SU-DHL-6 (cell line): ENCODE data around the gene SGIP1.

ENCODE experiments used
- H2AFZ ChIP-seq: fragments of 200-600 bp; sonication (generic); 2 replicates; pipeline ENCODE4 v1.6.1; 2014; ENCODE audit warnings: low read depth, mild to moderate bottlenecking, moderate library complexity, mixed read lengths, antibody characterized with exemption, low read length; ENCODE audit not compliant: severe bottlenecking
- H3F3A ChIP-seq: fragments of 200-600 bp; shearing (Covaris generic); 2 replicates; pipeline ENCODE4 v1.6.0; 2016; ENCODE audit warnings: antibody characterized with exemption, mild to moderate bottlenecking; ENCODE audit not compliant: insufficient read depth
- H3K27ac ChIP-seq: fragments of 200-600 bp; sonication (generic); 2 replicates; pipeline ENCODE4 v1.5.1; 2016; ENCODE audit warnings: low read depth, mild to moderate bottlenecking, low read length, moderate library complexity, mixed read lengths
- H3K27me3 ChIP-seq: fragments of 200-600 bp; sonication (generic), shearing (Covaris generic); 2 replicates; pipeline ENCODE4 v1.6.0; 2014; ENCODE audit warnings: mild to moderate bottlenecking, low read length
- H3K36me3 ChIP-seq: fragments of 200-600 bp; sonication (generic); 2 replicates; pipeline ENCODE4 v1.6.1; 2014; ENCODE audit warnings: mild to moderate bottlenecking, low read length, mixed read lengths
- H3K4me2 ChIP-seq: fragments of 300-600, 200-600 bp; shearing (Covaris generic), sonication (generic); 2 replicates; pipeline ENCODE4 v1.6.0; 2014; ENCODE audit warnings: low read length, low read depth, mild to moderate bottlenecking; ENCODE audit not compliant: poor library complexity, severe bottlenecking
- H3K4me3 ChIP-seq: fragments of 200-600 bp; sonication (generic); 2 replicates; pipeline ENCODE4 v1.5.1; 2014; ENCODE audit warnings: antibody characterized with exemption, low read length, mild to moderate bottlenecking, mixed read lengths; ENCODE audit not compliant: insufficient read depth, poor library complexity, severe bottlenecking
- H3K79me2 ChIP-seq: fragments of 200-600 bp; sonication (generic); 2 replicates; pipeline ENCODE4 v1.6.1; 2014; ENCODE audit warnings: mild to moderate bottlenecking, low read length, moderate library complexity; ENCODE audit not compliant: insufficient read depth
- H3K9ac ChIP-seq: fragments of 200-600 bp; sonication (generic); 2 replicates; pipeline ENCODE4 v1.7.0; 2014; ENCODE audit warnings: mild to moderate bottlenecking, low read length
- H3K9me2 ChIP-seq: fragments of 200-600 bp; sonication (generic); replicated peaks from 2 replicates; pipeline ENCODE4 v1.6.1; 2014; ENCODE audit warnings: low read length; ENCODE audit not compliant: insufficient read depth
- H3K9me3 ChIP-seq: fragments of 200-600 bp; sonication (generic); 2 replicates; pipeline ENCODE4 v1.6.1; 2014; ENCODE audit warnings: low read length, mixed read lengths; ENCODE audit not compliant: insufficient read depth
- H4K20me1 ChIP-seq: fragments of 200-600 bp; sonication (generic); 2 replicates; pipeline ENCODE4 v1.6.1; 2014; ENCODE audit warnings: low read depth, mild to moderate bottlenecking, antibody characterized with exemption, low read length, moderate library complexity, mixed read lengths
- CTCF ChIP-seq: fragments of 200-600 bp; sonication (generic); IDR thresholded peaks from one replicate; pipeline ENCODE4 v1.5.1; 2017; ENCODE audit warnings: antibody characterized with exemption, mild to moderate bottlenecking, low read length, moderate library complexity; ENCODE audit not compliant: insufficient read depth, poor library complexity, severe bottlenecking
- EZH2phosphoT487 ChIP-seq: fragments of 200-600 bp; sonication (generic), shearing (Covaris generic); conservative IDR thresholded peaks from 2 replicates; pipeline ENCODE4 v1.6.1; 2018; ENCODE audit warnings: mild to moderate bottlenecking, antibody characterized with exemption, low read length, moderate library complexity, mixed read lengths

Gene SGIP1

GRCh38 chr1:66751160-66751559 is 217.2 kb downstream of the SGIP1 start:
- TF ChIP-seq EZH2phosphoT487 (no peak), CTCF (no peak)
- Histone ChIP-seq H3K4me3 (no peak overlapping the region), H3K9me2 (no peaks in the 10 kb centered on the region), H3K9me3 (no peaks in the 10 kb centered on the region), H3F3A (no peaks in the 10 kb centered on the region), H3K79me2 (no peaks in the 10 kb centered on the region), H3K9ac (no peak overlapping the region), H2AFZ (no peak overlapping the region), H3K27ac (no peak overlapping the region), H3K4me2 (no peak overlapping the region), H4K20me1 (no peaks in the 10 kb centered on the region), H3K27me3 (no peaks in the 10 kb centered on the region), H3K36me3 (no peaks in the 10 kb centered on the region)

- Histone ChIP-seq H3K9ac (no peak within 1 kb of the TSS), H3K36me3 (no peaks in the 10 kb centered on the region), H2AFZ (no peak within 1 kb of the TSS), H3K4me3 (no peak within 1 kb of the TSS), H3K9me2 (no peaks in the 10 kb centered on the region), H3K79me2 (no peaks in the 10 kb centered on the region), H3K27me3 (no peaks in the 10 kb centered on the region), H3K27ac (no peak within 1 kb of the TSS), H3K9me3 (no peaks in the 10 kb centered on the region), H4K20me1 (no peaks in the 10 kb centered on the region), H3F3A (no peaks in the 10 kb centered on the region), H3K4me2 (no peak within 1 kb of the TSS)
- TF ChIP-seq EZH2phosphoT487 (no peak), CTCF (no peak)
Measured at GRCh38 chr1:66752000-66752592, 218.1 kb downstream of the SGIP1 start, which contains the start of gene DYNLT5. Gene DYNLT5 (plus strand): TSS chr1:66752459. CDS start chr1:66754659, 2,200 bp downstream.

GRCh38 chr1:66752671-66753371 is 218.9 kb downstream of the SGIP1 start:
- H3K36me3 ChIP-seq = no peaks in the 10 kb centered on the region
- H3K9ac ChIP-seq = no peak overlapping the region

More at GRCh38 chr1:66752671-66753371, 218.9 kb downstream of the SGIP1 start:
- Histone ChIP-seq H3K4me3 (no peak overlapping the region), H3K27ac (no peak overlapping the region), H3K27me3 (no peaks in the 10 kb centered on the region), H3K79me2 (no peaks in the 10 kb centered on the region), H2AFZ (no peak overlapping the region), H3K4me2 (no peak overlapping the region), H3K9me2 (no peaks in the 10 kb centered on the region), H3K9me3 (no peaks in the 10 kb centered on the region), H3F3A (no peaks in the 10 kb centered on the region), H4K20me1 (no peaks in the 10 kb centered on the region)
- TF ChIP-seq EZH2phosphoT487 (no peak), CTCF (no peak)
